ENCODE data around the gene TRIM63. TPM values are rescaled to one million over a fixed set of nuclear protein-coding genes. Genes with fewer than 3 reads are reported as not detected.

TRIM63 gene
- total and polyA plus RNA-seq, 4 donors: 0.19 to 1.5 (median 0.30) TPM

DNA sequence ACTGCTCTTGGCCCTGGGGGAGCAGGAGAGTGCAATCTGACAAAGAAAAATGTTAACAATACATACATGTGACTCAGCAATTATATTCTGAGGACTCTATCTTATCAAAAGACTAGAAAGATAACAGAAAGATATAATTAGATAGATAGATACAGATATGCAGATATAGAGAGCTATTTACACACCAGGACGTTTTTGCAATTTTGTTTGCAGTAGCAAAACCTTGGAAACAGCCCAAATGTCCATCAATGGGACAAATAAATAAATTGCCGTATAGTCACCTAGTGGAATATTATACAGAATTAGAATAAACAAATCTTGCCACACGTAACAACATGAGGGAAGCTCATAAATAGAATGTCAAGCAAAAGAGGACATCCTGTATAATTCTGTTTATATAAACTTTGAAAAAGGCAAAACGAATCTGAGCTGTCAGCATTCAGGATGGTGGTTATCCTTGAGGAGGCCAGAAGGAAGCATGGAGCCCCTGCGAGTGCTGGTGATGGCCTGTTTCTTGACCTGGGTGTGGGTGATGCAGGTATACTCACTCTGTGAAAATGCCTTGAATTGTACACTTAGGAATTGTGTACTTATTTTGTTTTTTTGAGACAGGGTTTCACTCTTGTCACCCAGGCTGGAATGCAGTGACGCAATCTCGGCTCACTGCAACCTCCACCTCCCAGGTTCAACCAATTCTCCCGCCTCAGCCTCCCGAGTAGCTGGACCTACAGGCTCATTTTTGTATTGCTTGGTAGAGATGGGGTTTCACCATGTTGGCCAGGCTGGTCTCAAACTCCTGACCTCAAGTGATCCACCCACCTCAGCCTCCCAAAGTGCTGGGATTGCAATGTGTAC is 12.8 kb upstream of the TRIM63 start:
- intact Hi-C loops (cut with DNase I): no loop called here
- H3K36me3 ChIP-seq (ENCODE audit: control insufficient read depth in 1 of 2, insufficient read depth in 2 of 2, low read length in 1 of 2): no peaks in the 10 kb centered on the region
- ATAC-seq (ENCODE audit: low FRiP score): no peak
- no peaks in the 10 kb centered on the region for H3K4me1 ChIP-seq (ENCODE audit: control insufficient read depth in 1 of 2, insufficient read depth in 2 of 2, low read length in 2 of 2)
- no peak overlapping the region for H3K27ac ChIP-seq (ENCODE audit: low read depth in 1 of 2, low read length in 2 of 2)
- no peak overlapping the region for H3K4me3 ChIP-seq (ENCODE audit: low read length in 2 of 2)
- H3K27me3 ChIP-seq (ENCODE audit: control insufficient read depth in 1 of 2, insufficient read depth in 2 of 2, low read length in 1 of 2): no peaks in the 10 kb centered on the region
- peaks cover 2% of the 10 kb centered on the region for H3K9me3 ChIP-seq (ENCODE audit: control insufficient read depth, low read length)
- 75 to 78% methylated on average over 9 of the region's 9 CpGs for WGBS, 2 donors
- no peak for DNase-seq

DNA sequence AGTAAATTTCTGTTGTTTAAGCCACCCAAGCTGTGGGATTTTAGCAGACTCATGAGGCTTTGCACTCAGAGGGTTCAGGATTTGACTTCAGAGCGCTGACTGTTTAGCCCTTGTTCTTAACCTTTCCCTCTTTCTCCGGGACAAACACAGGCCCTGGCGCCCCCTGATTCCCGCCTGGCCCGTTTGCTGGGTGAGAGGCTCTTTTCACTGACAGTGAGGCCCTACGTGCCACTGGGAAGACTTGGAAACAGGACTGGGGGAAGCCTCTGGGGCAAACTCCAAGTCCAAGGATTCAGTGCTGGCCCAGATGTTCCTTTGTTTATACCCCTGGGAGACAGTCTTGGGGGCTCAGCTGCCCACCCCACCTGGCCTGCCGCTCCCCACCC is 11.7 kb upstream of the TRIM63 start:
- WGBS, 2 donors: 75 to 76% methylated on average over 7 of the region's 7 CpGs
- intact Hi-C loops (cut with DNase I): no loop called here
- ATAC-seq (ENCODE audit: low FRiP score): no peak
- Histone ChIP-seq H3K4me3 (ENCODE audit: low read length in 2 of 2) (no peak overlapping the region), H3K9me3 (ENCODE audit: control insufficient read depth, low read length) (peaks cover 2% of the 10 kb centered on the region), H3K36me3 (ENCODE audit: control insufficient read depth in 1 of 2, insufficient read depth in 2 of 2, low read length in 1 of 2) (no peaks in the 10 kb centered on the region), H3K27ac (ENCODE audit: low read depth in 1 of 2, low read length in 2 of 2) (no peak overlapping the region), H3K27me3 (ENCODE audit: control insufficient read depth in 1 of 2, insufficient read depth in 2 of 2, low read length in 1 of 2) (no peaks in the 10 kb centered on the region), H3K4me1 (ENCODE audit: control insufficient read depth in 1 of 2, insufficient read depth in 2 of 2, low read length in 2 of 2) (no peaks in the 10 kb centered on the region)
- no peak for DNase-seq

DNA sequence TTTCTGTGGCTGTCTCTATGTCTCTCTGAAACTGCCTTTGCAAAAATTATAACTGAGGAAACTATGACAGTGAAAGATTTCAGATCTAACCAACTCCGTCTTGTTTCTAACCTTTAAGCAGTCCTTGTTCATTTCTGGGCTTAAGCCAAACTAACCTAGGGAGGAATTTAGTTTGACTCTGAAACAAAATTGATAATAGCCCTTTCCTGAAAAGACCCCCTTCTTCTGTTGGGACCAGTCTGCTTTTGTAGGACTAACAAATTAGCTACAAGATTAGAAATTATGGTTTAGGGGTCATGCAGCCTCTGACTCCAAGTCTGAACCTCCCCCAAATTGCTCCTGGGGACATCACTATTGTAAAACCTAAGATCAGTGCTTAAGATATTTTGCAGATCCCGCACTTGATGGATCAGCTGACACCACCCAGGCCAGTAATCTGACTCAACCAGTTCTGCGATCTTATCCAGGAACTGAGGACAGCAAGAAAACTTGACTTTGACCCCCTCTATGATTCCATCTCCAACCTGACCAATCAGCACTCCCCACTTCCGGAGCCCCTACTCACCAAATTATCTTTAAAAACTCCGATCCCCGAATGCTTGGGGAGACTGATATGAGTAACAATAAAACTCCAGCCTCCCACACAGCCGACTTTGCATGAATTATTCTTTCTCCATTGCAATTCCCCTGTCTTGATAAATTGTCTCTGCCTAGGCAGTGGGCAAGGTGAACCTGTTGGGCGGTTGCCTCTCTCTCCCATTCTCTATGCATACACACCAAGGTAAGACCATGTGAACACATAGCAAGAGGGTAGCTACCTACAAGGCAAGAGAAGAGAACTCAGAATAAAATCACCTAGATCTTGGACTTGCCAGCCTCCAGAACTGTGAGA is 11.1 kb upstream of the TRIM63 start:
- H3K27me3 ChIP-seq (ENCODE audit: control insufficient read depth in 1 of 2, insufficient read depth in 2 of 2, low read length in 1 of 2): no peaks in the 10 kb centered on the region
- DNase-seq (no peak), ATAC-seq (ENCODE audit: low FRiP score) (no peak)
- WGBS, 2 donors: 67% methylated on average over 8 of the region's 8 CpGs
- H3K27ac ChIP-seq (ENCODE audit: low read depth in 1 of 2, low read length in 2 of 2): no peak overlapping the region
- no peaks in the 10 kb centered on the region for H3K4me1 ChIP-seq (ENCODE audit: control insufficient read depth in 1 of 2, insufficient read depth in 2 of 2, low read length in 2 of 2)
- no peaks in the 10 kb centered on the region for H3K36me3 ChIP-seq (ENCODE audit: control insufficient read depth in 1 of 2, insufficient read depth in 2 of 2, low read length in 1 of 2)
- H3K9me3 ChIP-seq (ENCODE audit: control insufficient read depth, low read length): peaks cover 2% of the 10 kb centered on the region
- H3K4me3 ChIP-seq (ENCODE audit: low read length in 2 of 2): no peak overlapping the region
- intact Hi-C loops (cut with DNase I): no loop called here

DNA sequence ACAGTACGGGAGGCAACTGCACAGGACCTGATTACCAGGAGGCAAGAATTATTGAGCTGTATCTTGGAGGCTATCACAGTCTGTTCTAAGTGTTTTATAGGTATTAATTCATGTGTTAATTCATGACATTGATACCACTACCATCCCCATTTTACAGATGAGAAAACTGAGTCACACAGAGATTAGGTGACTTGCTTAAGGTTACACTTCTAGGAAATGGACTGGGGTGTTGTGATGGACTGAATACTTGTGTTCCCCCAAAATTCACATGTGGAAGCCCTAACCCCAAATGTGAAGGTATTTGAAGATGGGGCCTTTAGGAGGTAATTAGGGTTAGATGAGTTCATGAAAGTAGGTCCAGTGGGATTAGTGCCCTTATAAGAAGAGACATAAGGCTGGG is 10.1 kb upstream of the TRIM63 start:
- DNase-seq: no peak
- Histone ChIP-seq H3K4me1 (ENCODE audit: control insufficient read depth in 1 of 2, insufficient read depth in 2 of 2, low read length in 2 of 2) (no peaks in the 10 kb centered on the region), H3K27me3 (ENCODE audit: control insufficient read depth in 1 of 2, insufficient read depth in 2 of 2, low read length in 1 of 2) (no peaks in the 10 kb centered on the region), H3K4me3 (ENCODE audit: low read length in 2 of 2) (no peak overlapping the region), H3K27ac (ENCODE audit: low read depth in 1 of 2, low read length in 2 of 2) (no peak overlapping the region), H3K36me3 (ENCODE audit: control insufficient read depth in 1 of 2, insufficient read depth in 2 of 2, low read length in 1 of 2) (no peaks in the 10 kb centered on the region), H3K9me3 (ENCODE audit: control insufficient read depth, low read length) (peaks cover 2% of the 10 kb centered on the region)
- no peak for ATAC-seq (ENCODE audit: low FRiP score)
- WGBS, 2 donors: 98 to 100% methylated on average over 1 of the region's 1 CpG
- intact Hi-C loops (cut with DNase I): no loop called here

DNA sequence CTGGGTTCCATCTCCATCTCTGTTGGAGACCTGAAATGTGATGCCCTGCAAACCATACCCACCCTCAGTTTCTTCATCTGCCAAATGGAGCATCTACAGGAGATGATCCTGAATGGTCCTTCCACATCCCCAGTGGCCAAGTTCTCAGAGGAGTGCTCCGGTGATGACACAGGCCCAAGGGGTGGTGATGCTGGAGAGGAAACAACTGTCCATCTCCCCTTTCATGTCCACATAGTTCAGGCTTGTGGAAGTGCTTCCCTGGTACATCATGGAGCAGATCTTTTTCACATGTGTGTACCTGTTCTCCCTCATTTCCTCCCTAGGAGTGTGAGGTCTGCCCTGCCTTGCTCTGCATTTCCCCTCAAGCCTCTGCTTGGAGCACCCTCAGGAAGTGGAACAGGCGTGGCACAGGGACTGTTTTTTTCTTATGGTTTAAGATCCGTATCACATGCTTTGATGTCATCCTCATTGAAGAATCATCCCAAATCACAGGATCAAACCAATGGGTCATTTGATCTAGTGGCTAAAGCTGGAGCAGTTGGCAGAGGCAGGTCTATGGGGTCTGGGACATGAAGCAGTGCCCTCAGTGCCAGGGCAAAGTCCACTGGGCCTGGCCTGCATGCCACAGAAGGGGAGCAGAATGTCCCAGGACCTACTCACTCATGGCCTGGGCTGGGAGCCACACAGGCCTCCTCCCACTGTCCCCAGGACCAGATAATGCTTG is 8.2 kb upstream of the TRIM63 start:
- Histone ChIP-seq H3K4me3 (ENCODE audit: low read length in 2 of 2) (no peak overlapping the region), H3K27me3 (ENCODE audit: control insufficient read depth in 1 of 2, insufficient read depth in 2 of 2, low read length in 1 of 2) (no peaks in the 10 kb centered on the region), H3K9me3 (ENCODE audit: control insufficient read depth, low read length) (peaks cover 2% of the 10 kb centered on the region), H3K27ac (ENCODE audit: low read depth in 1 of 2, low read length in 2 of 2) (no peak overlapping the region), H3K4me1 (ENCODE audit: control insufficient read depth in 1 of 2, insufficient read depth in 2 of 2, low read length in 2 of 2) (no peaks in the 10 kb centered on the region), H3K36me3 (ENCODE audit: control insufficient read depth in 1 of 2, insufficient read depth in 2 of 2, low read length in 1 of 2) (no peaks in the 10 kb centered on the region)
- ATAC-seq (ENCODE audit: low FRiP score) (no peak), DNase-seq (no peak)
- intact Hi-C loops (cut with DNase I): no loop called here
- 91 to 92% methylated on average over 3 of the region's 3 CpGs for WGBS, 2 donors

DNA sequence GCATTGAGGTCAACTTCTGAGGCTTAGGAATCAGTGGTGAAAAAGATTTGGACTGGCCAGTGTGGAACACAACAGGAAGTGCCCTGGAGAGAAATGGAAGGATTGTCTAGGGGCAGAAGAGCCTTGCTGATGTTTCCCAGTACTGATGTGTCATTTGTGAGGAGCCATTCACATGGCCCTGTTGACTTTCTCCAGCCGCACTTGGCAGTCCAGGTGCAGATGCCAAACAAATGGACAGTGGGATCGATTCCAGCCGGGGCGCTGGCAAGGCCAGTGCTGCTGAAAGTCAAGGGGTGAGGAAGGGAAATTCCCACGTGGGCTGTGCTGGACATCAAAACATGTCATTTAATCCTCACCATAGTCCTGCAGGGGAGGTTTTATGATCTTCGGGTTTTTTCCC is 4.9 kb upstream of the TRIM63 start:
- Histone ChIP-seq H3K4me3 (ENCODE audit: low read length in 2 of 2) (no peak overlapping the region), H3K36me3 (ENCODE audit: control insufficient read depth in 1 of 2, insufficient read depth in 2 of 2, low read length in 1 of 2) (no peaks in the 10 kb centered on the region), H3K27me3 (ENCODE audit: control insufficient read depth in 1 of 2, insufficient read depth in 2 of 2, low read length in 1 of 2) (no peaks in the 10 kb centered on the region), H3K4me1 (ENCODE audit: control insufficient read depth in 1 of 2, insufficient read depth in 2 of 2, low read length in 2 of 2) (no peaks in the 10 kb centered on the region), H3K9me3 (ENCODE audit: control insufficient read depth, low read length) (peaks cover 2% of the 10 kb centered on the region), H3K27ac (ENCODE audit: low read depth in 1 of 2, low read length in 2 of 2) (no peak overlapping the region)
- DNase-seq (no peak), ATAC-seq (ENCODE audit: low FRiP score) (no peak)
- intact Hi-C loops (cut with DNase I): no loop called here
- WGBS, 2 donors: 24 to 29% methylated on average over 6 of the region's 6 CpGs

DNA sequence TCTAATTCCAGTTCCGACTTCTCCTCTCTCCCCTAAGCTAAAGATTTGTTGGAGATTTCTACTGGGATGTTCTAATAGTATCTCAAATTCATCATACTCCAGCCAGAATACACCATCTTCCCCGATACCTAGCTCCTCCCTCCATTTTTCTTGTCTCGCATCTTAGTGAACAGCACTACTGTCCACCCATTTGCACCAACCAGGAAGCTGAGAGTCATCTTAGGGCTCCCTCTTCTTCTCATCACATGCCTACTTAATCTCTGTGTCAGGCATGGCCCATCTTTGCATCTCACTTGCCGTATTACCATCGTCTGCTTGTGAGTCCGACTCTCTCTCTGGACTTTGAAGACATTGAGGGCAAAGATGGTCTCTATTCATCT is 3.5 kb upstream of the TRIM63 start:
- Histone ChIP-seq H3K27ac (ENCODE audit: low read depth in 1 of 2, low read length in 2 of 2) (no peak overlapping the region), H3K4me1 (ENCODE audit: control insufficient read depth in 1 of 2, insufficient read depth in 2 of 2, low read length in 2 of 2) (no peaks in the 10 kb centered on the region), H3K36me3 (ENCODE audit: control insufficient read depth in 1 of 2, insufficient read depth in 2 of 2, low read length in 1 of 2) (no peaks in the 10 kb centered on the region), H3K4me3 (ENCODE audit: low read length in 2 of 2) (no peak overlapping the region), H3K27me3 (ENCODE audit: control insufficient read depth in 1 of 2, insufficient read depth in 2 of 2, low read length in 1 of 2) (no peaks in the 10 kb centered on the region), H3K9me3 (ENCODE audit: control insufficient read depth, low read length) (no peaks in the 10 kb centered on the region)
- 92 to 96% methylated on average over 6 of the region's 6 CpGs for WGBS, 2 donors
- intact Hi-C loops (cut with DNase I): no loop called here
- ATAC-seq (ENCODE audit: low FRiP score): no peak
- DNase-seq: no peak

DNA sequence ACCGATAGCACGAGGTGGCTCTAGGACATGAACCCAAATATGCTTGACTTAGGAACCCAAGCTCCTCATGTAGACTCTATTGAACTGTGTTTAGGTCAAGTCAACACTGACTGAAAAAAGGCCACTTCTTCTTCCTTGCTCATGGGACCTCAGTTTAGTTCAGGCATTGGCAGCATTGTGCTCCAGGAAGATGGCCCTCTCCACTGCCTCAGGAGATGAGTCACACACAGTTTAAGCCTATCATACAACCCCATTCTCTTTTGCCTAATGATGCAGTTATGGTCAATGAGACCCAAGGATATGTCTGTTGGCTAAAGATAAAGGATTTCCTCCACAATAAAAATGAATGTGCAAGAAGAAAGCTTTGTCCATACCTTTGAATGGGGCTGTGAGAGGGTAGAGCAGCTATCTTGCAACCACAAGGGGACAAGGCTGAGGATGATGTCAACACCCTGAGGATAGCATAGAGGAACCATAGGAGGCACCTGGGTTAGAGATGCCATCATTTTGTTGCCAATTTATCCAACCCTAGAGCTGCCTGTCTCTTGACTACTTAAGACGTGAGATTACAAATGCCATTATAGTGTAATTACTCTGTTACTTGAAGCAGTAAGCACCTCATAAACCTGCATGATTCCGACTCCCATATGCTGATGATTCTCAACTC is 3.0 kb upstream of the TRIM63 start:
- H3K9me3 ChIP-seq (ENCODE audit: control insufficient read depth, low read length): no peaks in the 10 kb centered on the region
- ATAC-seq (ENCODE audit: low FRiP score) (no peak), DNase-seq (no peak)
- H3K27ac ChIP-seq (ENCODE audit: low read depth in 1 of 2, low read length in 2 of 2): no peak overlapping the region
- no peaks in the 10 kb centered on the region for H3K27me3 ChIP-seq (ENCODE audit: control insufficient read depth in 1 of 2, insufficient read depth in 2 of 2, low read length in 1 of 2)
- no peak overlapping the region for H3K4me3 ChIP-seq (ENCODE audit: low read length in 2 of 2)
- intact Hi-C loops (cut with DNase I): no loop called here
- H3K36me3 ChIP-seq (ENCODE audit: control insufficient read depth in 1 of 2, insufficient read depth in 2 of 2, low read length in 1 of 2): no peaks in the 10 kb centered on the region
- 92 to 94% methylated on average over 4 of the region's 4 CpGs for WGBS, 2 donors
- H3K4me1 ChIP-seq (ENCODE audit: control insufficient read depth in 1 of 2, insufficient read depth in 2 of 2, low read length in 2 of 2): no peaks in the 10 kb centered on the region

All from aorta (tissue), 5 donors.